ENCODE data around the gene TSKS.

TSKS gene

DNA sequence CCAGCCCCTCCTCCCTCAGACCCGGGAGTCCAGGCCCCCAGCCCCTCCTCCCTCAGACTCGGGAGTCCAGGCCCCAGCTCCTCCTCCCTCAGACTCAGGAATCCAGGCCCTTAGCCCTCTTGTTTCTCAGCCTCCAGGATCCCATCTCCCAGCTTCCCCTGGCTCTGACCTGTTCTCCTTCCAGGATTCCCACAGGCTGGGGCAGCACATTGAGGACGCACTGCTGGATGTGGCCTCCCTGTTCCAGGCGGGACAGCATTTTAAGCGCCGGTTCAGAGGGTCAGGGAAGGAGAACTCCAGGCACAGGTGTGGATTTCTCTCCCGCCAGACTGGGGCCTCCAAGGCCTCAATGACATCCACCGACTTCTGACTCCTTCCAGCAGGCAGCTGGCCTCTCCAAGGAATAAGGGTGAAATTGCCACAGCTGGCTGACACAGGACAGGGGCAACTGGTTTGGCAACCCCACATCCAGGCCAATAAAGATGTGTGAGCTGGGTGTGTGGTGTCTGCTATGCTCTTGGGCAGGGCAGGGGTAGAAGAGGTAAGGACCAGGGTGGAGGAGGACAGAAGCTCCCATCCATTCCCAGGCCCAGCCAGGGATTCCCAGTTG is 49.8 kb downstream of the TSKS start:
- no peak for DNase-seq (ENCODE audit: low read depth)

DNA sequence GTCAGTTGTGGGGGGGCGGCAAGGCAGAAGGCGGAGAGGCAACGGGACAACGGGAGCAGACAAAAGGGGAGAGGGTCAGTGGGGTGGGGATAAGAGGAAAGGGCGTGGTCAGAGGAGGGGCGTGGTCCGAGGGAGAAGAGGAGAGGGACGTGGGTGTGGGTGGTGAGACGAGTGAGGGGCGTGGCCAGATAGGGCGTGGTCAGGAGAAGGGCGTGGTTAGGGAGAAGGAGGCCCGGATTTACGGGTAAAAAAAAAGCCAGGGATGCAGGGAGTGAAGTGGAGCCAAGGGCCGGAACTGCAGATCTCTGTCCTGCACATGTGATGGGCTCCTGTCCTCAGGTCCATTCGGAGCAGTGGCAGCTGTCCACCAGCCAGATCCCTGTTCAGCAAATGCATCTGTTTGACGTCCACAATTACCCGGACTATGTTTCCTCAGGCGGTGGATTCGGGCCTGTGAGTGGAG is 50.7 kb downstream of the TSKS start:
- DNase-seq (ENCODE audit: low read depth), result no peak

DNA sequence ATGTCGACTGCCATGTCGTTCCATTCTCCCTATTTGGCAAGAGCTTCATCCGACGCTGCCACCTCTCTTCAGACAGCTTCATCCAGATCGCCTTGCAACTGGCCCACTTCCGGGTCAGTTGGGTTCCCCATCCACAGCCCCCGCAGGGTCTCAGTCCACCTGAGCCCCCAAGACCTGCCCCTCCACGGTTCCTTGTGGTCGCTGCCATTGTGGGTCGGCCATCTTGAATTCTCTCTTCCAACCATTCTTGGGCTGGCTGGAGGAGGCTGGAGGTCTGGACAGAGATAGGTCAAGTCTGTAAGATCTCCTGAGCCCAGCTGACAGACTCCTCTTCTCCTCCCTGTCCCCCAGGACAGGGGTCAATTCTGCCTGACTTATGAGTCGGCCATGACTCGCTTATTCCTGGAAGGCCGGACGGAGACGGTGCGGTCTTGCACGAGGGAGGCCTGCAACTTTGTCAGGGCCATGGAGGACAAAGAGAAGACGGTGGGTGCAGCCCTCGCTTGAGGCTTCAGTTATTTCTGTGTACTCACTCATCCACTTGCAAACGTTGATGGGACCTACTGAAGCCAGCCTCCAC is 52.6 kb downstream of the TSKS start:
- DNase-seq (ENCODE audit: low read depth), result no peak

DNA sequence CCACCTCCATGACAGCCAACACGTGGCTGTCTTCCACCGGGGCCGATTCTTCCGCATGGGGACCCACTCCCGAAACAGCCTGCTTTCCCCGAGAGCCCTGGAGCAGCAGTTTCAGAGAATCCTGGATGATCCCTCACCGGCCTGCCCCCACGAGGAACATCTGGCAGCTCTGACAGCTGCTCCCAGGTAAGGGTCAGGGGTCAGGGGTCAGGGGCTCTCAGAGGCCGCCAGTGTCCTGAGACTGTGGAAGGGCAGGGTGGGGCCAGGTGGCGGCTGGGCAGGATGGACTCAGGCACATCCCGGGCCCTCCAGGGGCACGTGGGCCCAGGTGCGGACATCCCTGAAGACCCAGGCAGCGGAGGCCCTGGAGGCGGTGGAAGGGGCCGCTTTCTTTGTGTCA is 57.2 kb downstream of the TSKS start:
- no peak for DNase-seq (ENCODE audit: low read depth)

DNA sequence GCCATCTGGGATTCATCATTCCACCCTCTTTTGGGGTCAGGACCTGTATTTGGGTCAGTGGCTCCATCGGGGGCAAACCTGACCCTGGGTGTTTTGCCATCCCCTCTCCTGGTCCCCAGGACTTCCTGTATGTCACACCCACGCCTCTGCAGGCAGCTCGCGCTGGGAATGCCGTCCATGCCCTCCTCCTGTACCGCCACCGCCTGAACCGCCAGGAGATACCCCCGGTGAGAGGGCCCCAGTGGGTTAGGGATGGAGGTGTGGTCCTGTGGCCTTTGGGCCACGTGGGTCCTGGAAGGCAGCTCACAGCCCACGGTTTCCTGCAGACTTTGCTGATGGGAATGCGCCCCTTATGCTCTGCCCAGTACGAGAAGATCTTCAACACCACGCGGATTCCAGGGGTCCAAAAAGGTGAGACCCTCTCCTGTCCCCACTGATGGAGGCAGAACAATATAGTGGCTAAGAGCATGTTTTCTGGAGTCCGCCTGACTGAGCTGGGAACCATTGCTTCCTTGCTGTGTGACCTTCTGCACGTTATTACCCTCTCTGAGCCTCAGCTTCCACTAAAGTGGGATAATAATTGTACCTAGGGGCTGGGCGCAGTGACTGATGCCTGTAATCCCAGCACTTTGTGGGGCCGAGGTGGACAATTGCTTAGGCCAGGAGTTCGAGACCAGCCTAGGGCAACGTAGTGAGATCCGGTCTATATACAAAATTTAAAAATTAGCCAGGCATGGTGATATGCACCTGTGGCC is 58.0 kb downstream of the TSKS start:
- DNase-seq (ENCODE audit: low read depth), result no peak

DNA sequence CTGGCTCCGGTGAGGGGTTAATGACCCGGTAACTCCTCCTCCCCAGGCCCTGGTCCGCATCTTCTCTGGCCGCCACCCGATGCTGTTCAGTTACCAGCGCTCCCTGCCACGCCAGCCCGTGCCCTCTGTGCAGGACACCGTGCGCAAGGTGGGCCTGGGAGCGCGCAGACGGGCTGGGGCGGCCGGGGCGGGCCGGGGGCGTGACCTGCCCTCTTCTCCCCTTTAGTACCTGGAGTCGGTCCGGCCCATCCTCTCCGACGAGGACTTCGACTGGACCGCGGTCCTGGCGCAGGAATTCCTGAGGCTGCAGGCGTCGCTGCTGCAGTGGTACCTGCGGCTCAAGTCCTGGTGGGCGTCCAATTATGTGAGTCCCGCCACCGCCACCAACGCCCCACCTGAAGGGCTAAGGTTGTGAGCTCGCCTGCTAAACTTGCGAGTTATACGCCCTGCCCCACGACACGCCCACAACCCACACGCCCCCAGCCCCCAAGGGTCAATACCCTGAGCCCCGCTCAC is 61.8 kb downstream of the TSKS start:
- DNase-seq (ENCODE audit: low read depth), result no peak

DNA sequence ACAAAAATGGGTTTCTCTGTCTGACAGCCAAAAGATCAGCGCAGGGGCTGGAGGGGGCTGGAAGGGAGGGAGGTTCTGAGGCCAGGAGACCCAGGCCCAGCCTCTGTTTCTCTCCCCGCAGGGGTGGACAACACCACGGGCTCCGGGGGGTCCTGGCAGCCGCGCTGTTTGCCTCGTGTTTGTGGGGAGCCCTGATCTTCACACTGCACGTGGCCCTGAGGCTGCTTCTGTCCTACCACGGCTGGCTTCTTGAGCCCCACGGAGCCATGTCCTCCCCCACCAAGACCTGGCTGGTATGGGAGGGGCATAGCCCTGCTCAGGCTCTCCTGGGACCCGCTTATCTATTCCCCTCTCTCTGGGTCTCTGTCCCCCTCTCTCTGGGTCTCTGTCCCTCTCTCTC is 62.5 kb downstream of the TSKS start:
- no peak for DNase-seq (ENCODE audit: low read depth)

DNA sequence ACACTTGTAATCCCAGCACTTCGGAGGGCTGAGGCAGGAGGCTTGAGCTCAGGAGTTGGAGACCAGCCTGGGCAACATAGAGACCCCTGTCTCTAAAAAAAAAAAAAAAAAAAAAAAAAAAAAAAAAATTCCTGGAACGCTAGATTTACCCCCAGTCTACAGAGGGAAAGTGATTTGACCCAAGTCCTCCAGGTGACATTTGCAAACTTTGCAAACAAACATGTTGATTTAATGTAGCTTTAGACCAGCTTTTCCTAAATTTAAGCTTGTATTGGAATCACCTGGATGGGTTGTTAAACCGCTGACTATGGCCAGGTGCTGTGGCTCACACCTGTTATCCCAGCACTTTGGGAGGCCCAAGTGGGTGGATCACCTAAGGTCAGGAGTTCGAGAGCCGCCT is 63.7 kb downstream of the TSKS start:
- DNase-seq (ENCODE audit: low read depth), result no peak

DNA sequence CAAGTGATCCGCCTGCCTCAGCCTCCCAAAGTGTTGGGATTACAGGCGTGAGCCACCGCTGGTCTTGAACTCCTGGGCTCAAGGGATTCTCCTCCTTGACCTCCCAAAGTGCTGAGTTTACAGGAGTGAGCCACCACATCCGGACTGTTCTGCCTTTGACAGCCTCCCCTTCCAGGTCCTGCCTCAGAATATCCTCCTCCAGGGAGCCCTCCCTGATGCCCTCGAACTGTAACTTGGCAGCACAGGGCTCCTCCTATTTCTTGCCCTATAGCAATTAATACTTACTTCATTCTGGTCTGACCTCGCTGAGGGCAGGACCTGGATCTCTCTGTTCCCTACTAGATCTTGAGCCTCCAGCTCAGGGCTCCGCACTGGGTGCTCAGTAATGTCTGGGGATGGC is 66.2 kb downstream of the TSKS start:
- DNase-seq (ENCODE audit: low read depth), result no peak

DNA sequence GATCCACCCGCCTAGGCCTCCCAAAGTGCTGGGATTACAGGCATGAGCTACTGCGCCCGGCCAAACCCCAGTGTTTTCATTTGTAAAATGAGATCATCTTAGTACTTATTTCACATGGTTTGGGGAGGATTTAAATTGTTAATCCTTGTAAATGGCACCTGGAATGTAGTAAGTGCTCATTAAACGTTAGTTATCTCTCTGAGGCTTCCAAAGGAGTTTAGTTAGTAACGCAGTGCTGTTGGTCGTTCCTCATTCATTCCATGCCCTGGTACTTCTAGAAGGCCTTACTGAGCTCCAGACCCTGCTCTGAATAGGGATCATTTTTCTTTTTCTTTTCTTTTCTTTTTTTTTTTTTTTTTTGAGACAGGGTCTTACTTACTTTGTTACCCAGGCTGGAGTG is 67.0 kb downstream of the TSKS start:
- no peak for DNase-seq (ENCODE audit: low read depth)

DNA sequence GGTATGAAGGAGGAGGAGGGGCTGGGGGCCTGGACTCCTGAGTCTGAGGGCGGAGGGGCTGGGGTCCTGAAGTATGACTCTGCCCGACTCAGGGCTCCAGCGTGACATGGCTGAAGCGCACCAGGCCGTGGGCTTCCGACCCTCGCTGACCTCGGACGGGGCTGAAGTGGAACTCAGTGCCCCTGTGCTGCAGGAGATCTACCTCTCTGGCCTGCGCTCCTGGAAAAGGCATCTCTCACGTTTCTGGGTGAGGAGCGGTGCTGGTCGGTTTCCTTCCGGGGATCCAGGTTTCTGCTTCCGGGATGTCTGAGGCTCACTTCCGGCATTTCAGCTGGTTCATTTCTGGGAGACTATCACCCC is 71.0 kb downstream of the TSKS start:
- DNase-seq (ENCODE audit: low read depth), result no peak

DNA sequence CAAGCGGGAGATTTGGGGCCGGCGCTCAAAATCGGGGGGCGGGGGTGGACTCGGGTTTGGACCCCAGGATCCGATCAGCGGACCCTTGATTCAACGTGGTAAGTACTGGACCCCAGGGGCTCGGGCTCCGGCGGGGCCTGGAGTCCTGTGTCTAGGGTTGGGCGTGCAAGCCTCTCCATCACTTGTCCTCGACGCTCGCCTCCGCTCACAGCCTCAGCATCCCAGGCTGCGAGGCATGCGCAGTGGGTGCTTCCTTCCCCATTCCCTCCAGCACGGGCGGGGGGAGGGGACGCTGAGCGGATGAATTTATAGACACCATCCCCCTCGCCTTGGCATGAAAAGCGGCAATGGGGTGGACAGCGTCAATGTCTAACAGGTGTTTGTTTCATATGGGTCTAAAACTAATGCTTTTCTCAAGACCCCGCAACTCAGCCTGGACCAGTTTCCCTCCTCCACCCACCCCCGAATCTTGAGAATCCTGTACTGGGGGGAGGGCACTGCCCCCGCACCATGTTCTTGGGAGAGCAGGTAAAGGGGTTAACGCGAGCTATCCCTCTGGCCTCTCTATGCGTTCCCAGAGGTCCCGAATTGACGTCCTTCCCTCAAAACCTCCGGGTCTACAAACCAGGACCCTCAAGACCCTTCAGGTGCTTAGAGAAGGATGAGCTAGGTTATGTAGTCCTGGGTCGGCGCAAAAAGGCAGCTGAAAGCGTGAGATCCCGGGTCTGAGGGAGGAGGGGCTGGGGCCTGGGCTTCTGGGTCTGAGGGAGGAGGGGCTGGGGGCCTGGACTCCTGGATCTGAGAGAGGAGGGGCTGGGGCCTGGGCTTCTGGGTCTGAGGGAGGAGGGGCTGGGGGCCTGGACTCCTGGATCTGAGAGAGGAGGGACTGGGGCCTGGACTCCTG is 71.6 kb downstream of the TSKS start:
- no peak for DNase-seq (ENCODE audit: low read depth)

DNA sequence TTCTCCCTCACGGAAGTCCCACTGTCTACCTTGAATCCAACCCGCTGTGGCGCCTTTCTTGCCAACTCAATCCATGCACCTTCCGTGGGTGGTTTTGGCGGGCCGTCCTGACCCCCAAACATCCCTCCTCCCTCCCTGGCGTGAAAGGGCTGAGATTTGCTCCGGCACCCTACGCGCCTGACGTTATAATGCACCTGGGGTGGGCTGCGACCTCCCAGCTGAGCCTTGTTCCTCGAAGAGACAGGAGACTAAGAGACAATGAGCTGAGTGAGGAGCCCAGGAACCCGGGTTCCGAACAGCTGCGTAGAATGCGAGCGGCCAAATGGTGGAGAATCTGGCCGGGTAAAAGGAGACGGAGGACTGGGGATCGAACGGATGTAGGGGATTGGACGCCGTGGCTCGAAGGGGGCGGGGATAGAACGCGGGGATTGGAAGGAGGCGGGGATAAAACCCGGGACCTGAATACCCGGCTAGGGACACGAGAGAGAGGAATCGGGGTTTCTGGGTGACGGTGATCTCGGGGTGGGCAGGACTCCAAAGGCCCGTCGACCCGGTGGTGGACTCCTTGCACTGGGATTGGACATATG is 72.4 kb downstream of the TSKS start, which contains the start of gene CPT1C:
Gene CPT1C, plus strand, starts transcription at position 461 of the 587 bp plus-strand sequence. CDS start 1,137 bp downstream, outside the sequence.
- no peak for DNase-seq (ENCODE audit: low read depth)

DNA sequence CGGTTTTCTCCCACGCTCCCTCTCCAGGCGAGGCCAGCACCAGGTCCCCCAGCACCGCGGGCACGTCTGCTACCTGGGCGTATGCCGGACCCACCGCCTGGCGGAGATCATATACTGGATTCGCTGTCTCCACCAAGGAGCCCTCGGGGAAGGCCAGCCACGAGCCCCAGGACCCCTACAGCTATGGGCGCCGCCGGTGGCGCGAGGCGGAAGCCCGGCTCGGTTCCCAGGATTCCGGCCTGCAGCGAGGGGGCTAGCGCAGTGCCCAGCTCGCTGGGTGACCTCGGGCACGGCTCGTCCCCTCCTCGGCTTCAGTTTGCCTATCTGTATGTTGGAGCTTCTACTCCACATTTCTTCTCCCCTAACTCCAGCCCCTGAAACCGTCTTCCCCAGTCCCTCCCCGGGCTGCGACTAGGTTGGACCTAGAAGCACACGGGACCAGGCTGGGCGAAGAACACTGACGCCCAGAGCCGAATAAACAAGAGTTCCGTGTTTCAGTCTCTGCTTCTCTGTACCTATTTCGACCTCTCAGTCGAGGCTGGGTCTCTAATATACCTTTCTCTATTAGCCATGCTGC is 72.9 kb downstream of the TSKS start:
- no peak for DNase-seq (ENCODE audit: low read depth)
